Fibroblast of the aortic adventitia (primary cell): ENCODE measurements around the gene FMNL3. TPM values are rescaled to one million over a fixed set of nuclear protein-coding genes. Genes with fewer than 3 reads are reported as not detected.

Experiments
- DNase-seq: peaks from one replicate; pipeline ENCODE4 v3.0.0-alpha.2; 2010; ENCODE audit warnings: low read depth
- H3K4me3 ChIP-seq: 2 replicates; pipeline ENCODE4 v1.5.1; 2011; ENCODE audit warnings: low read depth, mild to moderate bottlenecking, control low read depth, low read length, moderate library complexity
- CTCF ChIP-seq: IDR thresholded peaks from 2 replicates; pipeline ENCODE4 v1.5.1; 2011; ENCODE audit warnings: mild to moderate bottlenecking, low read length, control low read depth, inconsistent platforms; ENCODE audit not compliant: insufficient read depth
- total RNA-seq: library from RNA; depleted of rRNA; stranded (reverse); fragments of >200 nt; gene quantifications from 2 replicates; pipeline ENCODE4 v1.2.3, GENCODE V29; 2012; ENCODE audit warnings: low replicate concordance

The FMNL3 gene
- total RNA-seq, 1 donor = 20.8 TPM

DNA sequence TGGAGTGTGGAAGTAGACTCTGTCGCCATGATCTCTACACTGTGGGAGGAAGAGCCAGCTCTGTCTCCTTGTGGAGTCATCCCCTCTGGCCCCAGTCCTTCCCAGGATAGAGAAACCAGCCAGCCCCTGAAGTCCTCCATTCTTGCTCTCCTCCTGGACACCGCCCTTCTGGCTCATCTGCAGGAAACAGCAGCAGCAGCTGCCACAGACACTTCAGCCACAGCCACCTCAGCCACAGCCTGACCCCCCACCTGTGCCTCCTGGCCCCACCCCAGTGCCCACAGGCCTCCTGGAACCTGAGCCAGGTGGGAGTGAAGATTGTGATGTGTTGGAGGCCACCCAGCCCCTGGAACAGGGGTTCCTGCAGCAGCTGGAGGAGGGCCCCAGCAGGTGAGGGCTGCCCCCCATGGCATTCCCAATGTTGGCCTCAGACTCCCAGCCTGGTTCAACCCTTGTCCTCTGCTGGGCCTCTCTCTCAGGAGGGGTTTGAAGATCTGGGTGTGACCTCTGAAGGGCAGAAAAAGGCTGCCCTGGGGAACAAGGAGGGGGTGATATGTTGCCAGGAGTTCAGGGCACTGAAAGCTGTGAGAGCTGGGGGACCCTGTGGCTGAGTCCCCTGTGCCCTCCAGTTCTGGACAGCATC, 73.4 kb downstream of the FMNL3 start:
- TF ChIP-seq CTCF = no peak
- no peak overlapping the region for H3K4me3 ChIP-seq
- DNase-seq = no peak

GRCh38 chr12:49632986-49633702, 74.1 kb downstream of the FMNL3 start:
- H3K4me3 ChIP-seq = no peak overlapping the region
- no peak for DNase-seq
- no peak for TF ChIP-seq CTCF

GRCh38 chr12:49632401-49632800, 74.8 kb downstream of the FMNL3 start:
- no peak overlapping the region for H3K4me3 ChIP-seq
- no peak for TF ChIP-seq CTCF
- DNase-seq = no peak

- no peak overlapping the region for H3K4me3 ChIP-seq
- no peak for DNase-seq
- TF ChIP-seq CTCF = no peak
Observed at GRCh38 chr12:49631336-49631907, 75.8 kb downstream of the FMNL3 start.

DNA sequence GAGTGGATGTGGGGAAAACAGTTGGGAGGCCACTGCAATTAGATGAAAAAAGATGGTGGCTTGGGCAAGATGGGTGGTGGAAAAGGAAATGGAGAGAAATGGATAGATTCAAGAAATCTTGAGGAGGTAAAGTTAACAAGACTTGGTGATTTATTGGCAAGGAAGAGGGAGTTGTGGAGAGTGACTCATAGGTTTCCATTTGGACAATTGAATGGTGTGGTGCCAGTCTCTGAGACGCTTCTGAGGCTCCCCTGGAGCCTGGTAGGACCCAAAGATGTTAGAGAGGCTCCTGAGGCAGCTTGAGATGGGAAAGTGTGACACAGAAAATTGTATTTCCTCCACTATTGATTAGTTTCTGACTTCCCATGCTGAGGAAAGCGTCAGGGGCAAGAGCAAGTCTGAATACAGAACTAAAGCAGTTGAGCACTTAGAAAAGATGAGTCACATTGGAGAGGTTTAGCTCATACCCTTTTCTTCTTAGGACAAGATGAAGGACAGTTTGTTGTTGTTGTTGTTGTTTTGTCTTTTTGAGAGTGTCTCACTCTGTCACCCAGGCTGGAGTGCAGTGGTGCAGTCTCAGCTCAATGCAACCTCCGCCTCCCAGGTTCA, 79.3 kb downstream of the FMNL3 start:
- no peak for TF ChIP-seq CTCF
- H3K4me3 ChIP-seq = no peak overlapping the region
- peak; percentile 74 for DNase-seq

- no peak for DNase-seq
- H3K4me3 ChIP-seq = no peak overlapping the region
- TF ChIP-seq CTCF = no peak
Observed at GRCh38 chr12:49626836-49627235, 80.4 kb downstream of the FMNL3 start.
